Activated CD4-positive, alpha-beta T cell treated with anti-CD3 and anti-CD28 coated beads for 36 hours (primary cell): ENCODE measurements around the gene TFRC. TPM values are rescaled to one million over a fixed set of nuclear protein-coding genes. Genes with fewer than 3 reads are reported as not detected.
A peak's percentile ranks its signal among the peaks of the same experiment; 100 is the strongest.
"Not testable (repeated sequence)": the region's sequence is repeated elsewhere in the genome, so short reads cannot be mapped to it uniquely, and the experiment has no call there.

Experiments
- ATAC-seq: fragments of 200-7000 bp; cut with Tn5 transposase; one replicate; pipeline ENCODE4 v1.10.0; 2021; ENCODE audit warnings: mild to moderate bottlenecking, moderate library complexity
- CTCF ChIA-PET: fragments of 350-600 bp; sonication (Branson Sonifier 250); formaldehyde crosslinking; loops from one replicate; lab custom pipeline; 2021; ENCODE audit warnings: antibody characterized with exemption; lab: Charles Lee
- POLR2A ChIA-PET: fragments of 350-600 bp; sonication (Branson Sonifier 250); formaldehyde crosslinking; loops from one replicate; lab custom pipeline; 2021; ENCODE audit warnings: antibody characterized with exemption, inconsistent platforms; lab: Charles Lee
- DNase-seq: peaks from one replicate; pipeline ENCODE4 v3.0.0-alpha.2; 2020
- H3K27ac Mint-ChIP-seq: one replicate; pipeline ENCODE4 v1.8.0; 2021; ENCODE audit warnings: mixed read lengths
- H3K27me3 Mint-ChIP-seq: one replicate; pipeline ENCODE4 v1.8.0; 2021; ENCODE audit warnings: mixed read lengths
- H3K36me3 Mint-ChIP-seq: one replicate; pipeline ENCODE4 v1.8.0; 2021; ENCODE audit warnings: low read depth, mixed read lengths
- H3K4me1 Mint-ChIP-seq: one replicate; pipeline ENCODE4 v1.8.0; 2021; ENCODE audit warnings: mixed read lengths
- H3K4me3 Mint-ChIP-seq: one replicate; pipeline ENCODE4 v1.8.0; 2021; ENCODE audit warnings: mild to moderate bottlenecking, moderate library complexity, mixed read lengths
- H3K9me3 Mint-ChIP-seq: one replicate; pipeline ENCODE4 v1.8.0; 2021; ENCODE audit warnings: low read depth, mixed read lengths
- intact Hi-C, 2 experiments: fragments of 100-400 bp; cut with DNase I in 1 of 2; cut with micrococcal nuclease in 1 of 2; formaldehyde crosslinking; loops; one replicate each; pipeline versions ENCODE4 v1.14.2 to v1.15.1; 2022 to 2024; cut with DNase I, micrococcal nuclease
- total RNA-seq, 2 experiments: library from RNA; stranded (reverse); gene quantifications; one replicate each; pipeline ENCODE4 v1.2.3, GENCODE V29; 2021

Gene TFRC
- total RNA-seq, 2 experiments from 2014 or later, result 373 to 520 TPM

GRCh38 chr3:196081002-196081833, 672 bp downstream of the TFRC start:
- peak; percentile 54 for ATAC-seq
- H3K27me3 Mint-ChIP-seq, result no peaks in the 10 kb centered on the region
- peaks cover 34% of the 10 kb centered on the region for H3K4me1 Mint-ChIP-seq
- ChIA-PET CTCF (interaction anchor here (0.7 to 0.9 kb wide), 2 partner anchors 17 to 115 kb away, joined by 3 to 4 read pairs; no protein-coding TSS in a partner anchor), POLR2A (interaction anchor here (0.5 to 1.1 kb wide), 2 partner anchors 29 to 107 kb away, joined by 4 to 6 read pairs; no protein-coding TSS in a partner anchor)
- intact Hi-C loops, result loop anchor here in 1 of 2 experiments (1.0 to 5.0 kb wide), 4 partner anchors 116 to 862 kb away; partner anchors contain the start of genes FBXO45, NCBP2, TNK2 and WDR53
- peak overlapping the region; percentile 93 for H3K27ac Mint-ChIP-seq
- DNase-seq, result peak; percentile 76
- peak overlapping the region; percentile 95 for H3K4me3 Mint-ChIP-seq
- H3K9me3 Mint-ChIP-seq, result no peaks in the 10 kb centered on the region
- peaks cover 35% of the 10 kb centered on the region for H3K36me3 Mint-ChIP-seq

- Mint-ChIP-seq H3K36me3 (peaks cover 39% of the 10 kb centered on the region), H3K27ac (peak overlapping the region; percentile 93), H3K4me1 (peaks cover 39% of the 10 kb centered on the region), H3K4me3 (peak overlapping the region; percentile 95)
- intact Hi-C loops, result loop anchor here in 1 of 2 experiments (2.0 to 5.0 kb wide), 3 partner anchors 117 to 863 kb away; partner anchors contain the start of genes NCBP2 and TNK2
- CTCF ChIA-PET, result interaction anchor here (0.7 to 1.1 kb wide), 5 partner anchors 9 to 1787 kb away, joined by 3 to 4 read pairs (median 3); no protein-coding TSS in a partner anchor
- DNase-seq, H3K27me3 Mint-ChIP-seq, H3K9me3 Mint-ChIP-seq, ATAC-seq: not testable (repeated sequence)
- POLR2A ChIA-PET, result interaction anchor here (0.6 to 1.2 kb wide), 4 partner anchors 10 to 129 kb away, joined by 3 to 4 read pairs (median 3); no protein-coding TSS in a partner anchor
Observed at GRCh38 chr3:196080101-196080846, 1.6 kb downstream of the TFRC start.

- Mint-ChIP-seq H3K9me3 (no peaks in the 10 kb centered on the region), H3K27me3 (no peaks in the 10 kb centered on the region), H3K4me1 (peaks cover 39% of the 10 kb centered on the region), H3K36me3 (peaks cover 43% of the 10 kb centered on the region), H3K27ac (peak overlapping the region; percentile 93), H3K4me3 (peak overlapping the region; percentile 95)
- ChIA-PET CTCF (interaction anchor here (0.7 to 1.2 kb wide), 5 partner anchors 10 to 1788 kb away, joined by 3 to 4 read pairs (median 3); no protein-coding TSS in a partner anchor), POLR2A (interaction anchor here (0.6 to 1.2 kb wide), 4 partner anchors 9 to 130 kb away, joined by 3 to 4 read pairs (median 3); no protein-coding TSS in a partner anchor)
- no peak for DNase-seq
- no peak for ATAC-seq
- intact Hi-C loops, result loop anchor here (2.0 to 10.0 kb wide), 4 partner anchors 117 to 863 kb away; partner anchors contain the start of genes NCBP2 (in 1 of the 2), TNK2 (in 1 of the 2) and UBXN7 (in 1 of the 2)
Observed at GRCh38 chr3:196079682-196080081, 2.2 kb downstream of the TFRC start.

- Mint-ChIP-seq H3K27ac (no peak overlapping the region), H3K4me3 (no peak overlapping the region), H3K27me3 (no peaks in the 10 kb centered on the region), H3K36me3 (peaks cover 66% of the 10 kb centered on the region), H3K4me1 (peaks cover 42% of the 10 kb centered on the region), H3K9me3 (no peaks in the 10 kb centered on the region)
- intact Hi-C loops, result loop anchor here in 1 of 2 experiments (10.0 kb wide), 1 partner anchor 360 kb away; the partner anchor contains the start of gene UBXN7
- CTCF ChIA-PET, result interaction anchor here (0.5 to 7.3 kb wide), 5 partner anchors 11 to 121 kb away, joined by 3 to 156 read pairs (median 6); no protein-coding TSS in a partner anchor
- DNase-seq (no peak), ATAC-seq (no peak)
- POLR2A ChIA-PET, result no interaction called here
Observed at GRCh38 chr3:196075013-196075412, 6.9 kb downstream of the TFRC start.

- H3K4me3 Mint-ChIP-seq, result no peak overlapping the region
- peaks cover 29% of the 10 kb centered on the region for H3K4me1 Mint-ChIP-seq
- H3K36me3 Mint-ChIP-seq, result peaks cover 65% of the 10 kb centered on the region
- ATAC-seq (peak; percentile 96), DNase-seq (peak; percentile 78)
- ChIA-PET POLR2A (interaction anchor here (0.6 to 0.7 kb wide), 4 partner anchors 8 to 424 kb away, joined by 3 to 5 read pairs (median 4); no protein-coding TSS in a partner anchor), CTCF (interaction anchor here (0.6 to 7.3 kb wide), 42 partner anchors 9 to 501 kb away, joined by 3 to 156 read pairs (median 4); partner anchors contain the start of gene DYNLT2B)
- H3K27me3 Mint-ChIP-seq, result no peaks in the 10 kb centered on the region
- H3K27ac Mint-ChIP-seq, result peak overlapping the region; percentile 72
- intact Hi-C loops, result loop anchor here (1.0 to 10.0 kb wide), 2 partner anchors 123 to 361 kb away; partner anchors contain the start of gene UBXN7 (in 1 of the 2)
- no peaks in the 10 kb centered on the region for H3K9me3 Mint-ChIP-seq
Observed at GRCh38 chr3:196073255-196073753, 8.6 kb downstream of the TFRC start.

- Mint-ChIP-seq H3K36me3 (peaks cover 64% of the 10 kb centered on the region), H3K4me3 (no peak overlapping the region), H3K4me1 (peaks cover 19% of the 10 kb centered on the region), H3K27ac (no peak overlapping the region), H3K27me3 (no peaks in the 10 kb centered on the region), H3K9me3 (no peaks in the 10 kb centered on the region)
- intact Hi-C loops, result loop anchor here in 1 of 2 experiments (10.0 kb wide), 1 partner anchor 362 kb away; the partner anchor contains the start of gene UBXN7
- DNase-seq (no peak), ATAC-seq (no peak)
- CTCF ChIA-PET, result interaction anchor here (0.8 to 7.3 kb wide), 17 partner anchors 8 to 504 kb away, joined by 3 to 156 read pairs (median 7); no protein-coding TSS in a partner anchor
- POLR2A ChIA-PET, result no interaction called here
Observed at GRCh38 chr3:196072313-196072712, 9.6 kb downstream of the TFRC start.

GRCh38 chr3:196068812-196069211, 13.1 kb downstream of the TFRC start:
- DNase-seq, H3K27ac Mint-ChIP-seq, H3K27me3 Mint-ChIP-seq, POLR2A ChIA-PET, H3K4me3 Mint-ChIP-seq, ATAC-seq, H3K9me3 Mint-ChIP-seq, intact Hi-C loops: not testable (repeated sequence)
- H3K4me1 Mint-ChIP-seq, result peaks cover 11% of the 10 kb centered on the region
- CTCF ChIA-PET, result interaction anchor here (7.3 kb wide), 2 partner anchors 16 to 128 kb away, joined by 83 to 156 read pairs; no protein-coding TSS in a partner anchor
- peaks cover 73% of the 10 kb centered on the region for H3K36me3 Mint-ChIP-seq

GRCh38 chr3:196067439-196067838, 14.5 kb downstream of the TFRC start:
- ChIA-PET CTCF (interaction anchor here (1.0 to 7.3 kb wide), 2 partner anchors 12 to 14 kb away, joined by 4 to 83 read pairs; no protein-coding TSS in a partner anchor), POLR2A (no interaction called here)
- Mint-ChIP-seq H3K4me1 (peaks cover 9% of the 10 kb centered on the region), H3K27me3 (no peaks in the 10 kb centered on the region), H3K4me3 (no peak overlapping the region), H3K9me3 (no peaks in the 10 kb centered on the region), H3K27ac (no peak overlapping the region), H3K36me3 (peaks cover 74% of the 10 kb centered on the region)
- DNase-seq (no peak), ATAC-seq (no peak)
- intact Hi-C loops, result no loop called here

GRCh38 chr3:196063971-196064370, 17.9 kb downstream of the TFRC start:
- ATAC-seq (no peak), DNase-seq (no peak)
- no peaks in the 10 kb centered on the region for H3K9me3 Mint-ChIP-seq
- CTCF ChIA-PET, result interaction anchor here (0.6 to 2.2 kb wide), 6 partner anchors 9 to 133 kb away, joined by 3 to 19 read pairs (median 4); no protein-coding TSS in a partner anchor
- no peaks in the 10 kb centered on the region for H3K27me3 Mint-ChIP-seq
- peaks cover 80% of the 10 kb centered on the region for H3K36me3 Mint-ChIP-seq
- peak overlapping the region; percentile 64 for H3K27ac Mint-ChIP-seq
- H3K4me1 Mint-ChIP-seq, result peaks cover 7% of the 10 kb centered on the region
- H3K4me3 Mint-ChIP-seq, result no peak overlapping the region
- intact Hi-C loops, result no loop called here
- POLR2A ChIA-PET, result interaction anchor here (0.6 to 1.8 kb wide), 3 partner anchors 13 to 24 kb away, joined by 5 to 6 read pairs (median 5); no protein-coding TSS in a partner anchor

GRCh38 chr3:196063456-196063855, 18.4 kb downstream of the TFRC start:
- peaks cover 82% of the 10 kb centered on the region for H3K36me3 Mint-ChIP-seq
- H3K9me3 Mint-ChIP-seq, result no peaks in the 10 kb centered on the region
- peak overlapping the region; percentile 64 for H3K27ac Mint-ChIP-seq
- DNase-seq, result no peak
- intact Hi-C loops, result no loop called here
- ChIA-PET CTCF (interaction anchor here (1.0 to 2.2 kb wide), 3 partner anchors 9 to 13 kb away, joined by 3 to 19 read pairs (median 10); no protein-coding TSS in a partner anchor), POLR2A (interaction anchor here (0.7 kb wide), 1 partner anchor 13 kb away, joined by 6 read pairs; no protein-coding TSS in a partner anchor)
- H3K4me3 Mint-ChIP-seq, result no peak overlapping the region
- ATAC-seq, result no peak
- H3K27me3 Mint-ChIP-seq, result no peaks in the 10 kb centered on the region
- H3K4me1 Mint-ChIP-seq, result peaks cover 7% of the 10 kb centered on the region
